Measurements from ENCODE around the gene NDUFB2.

DNA sequence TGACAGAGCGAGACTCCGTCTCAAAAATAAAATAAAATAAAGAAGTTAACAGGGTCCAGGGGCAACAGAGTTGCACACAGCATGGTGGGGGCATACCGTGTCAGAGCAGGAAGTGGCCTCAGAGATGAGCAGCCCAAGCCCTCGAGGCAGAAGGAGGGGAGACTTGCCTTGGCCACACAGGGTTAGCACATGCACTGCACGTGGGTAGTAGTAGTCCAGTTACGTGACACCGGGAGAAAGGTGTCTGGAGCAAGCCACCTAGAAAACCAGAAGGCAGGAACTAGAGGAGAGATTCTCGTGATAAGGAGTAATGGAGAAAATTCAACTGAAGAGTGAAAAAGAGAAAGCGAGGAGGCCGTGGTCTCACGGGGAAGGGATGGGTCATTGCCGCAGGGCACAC is 46.1 kb upstream of the NDUFB2 start:
- TF ChIP-seq TAF1 (IDR thresholded peaks at IDR 0.05; ENCODE audit: low read depth), result no peak
- no peak for TF ChIP-seq CTCF (IDR thresholded peaks at IDR 0.05; ENCODE audit: poor library complexity, severe bottlenecking)
- no peak for TF ChIP-seq EP300 (conservative IDR thresholded peaks at IDR 0.05; ENCODE audit: poor library complexity, severe bottlenecking)

All from neural cell (in vitro differentiated cells).